ENCODE data around the gene IL27RA. TPM values are rescaled to one million over a fixed set of nuclear protein-coding genes. Genes with fewer than 3 reads are reported as not detected.
"Not testable (repeated sequence)": the region's sequence is repeated elsewhere in the genome, so short reads cannot be mapped to it uniquely, and the experiment has no call there.

Gene IL27RA
- total RNA-seq, 1 experiment from 2014 or later = 6.0 TPM

DNA sequence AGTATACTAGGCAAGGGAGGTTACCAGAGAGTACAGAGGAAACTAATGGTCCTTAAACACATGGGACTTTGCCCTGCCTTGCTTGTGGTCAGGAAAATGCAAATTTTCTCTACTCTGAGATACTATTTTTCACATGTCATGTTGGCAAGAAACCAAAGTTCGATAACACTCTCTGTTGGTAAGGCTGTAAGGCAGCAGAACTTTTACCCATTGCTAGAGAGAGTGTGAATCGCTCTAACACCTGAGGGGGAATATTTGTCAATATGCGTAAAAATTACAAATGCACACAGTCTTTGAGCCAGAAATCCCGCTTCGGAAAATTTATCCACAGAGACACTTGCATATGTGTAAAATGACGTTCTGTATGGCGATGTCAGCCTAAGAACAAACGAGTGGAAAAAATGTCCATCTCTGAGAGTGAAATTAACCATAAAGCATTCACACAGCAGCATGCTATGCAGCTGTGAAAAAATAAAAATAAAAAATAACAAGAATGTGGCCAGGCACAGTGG lies 16.0 kb upstream of the IL27RA start:
- ChIA-PET CTCF (no interaction called here), POLR2A (ENCODE audit: low non-redundant PET) (no interaction called here)
- no peak overlapping the region for H3K27ac ChIP-seq (ENCODE audit: low read depth, low read length, poor library complexity, severe bottlenecking)
- H3K9me3 ChIP-seq (ENCODE audit: low read depth, low read length, poor library complexity, severe bottlenecking) = no peaks in the 10 kb centered on the region
- H3K36me3 ChIP-seq (ENCODE audit: insufficient read depth, low read length, poor library complexity, severe bottlenecking) = no peaks in the 10 kb centered on the region
- H3K27me3 ChIP-seq (replicated peaks; ENCODE audit: insufficient read depth, low read depth, low read length, poor library complexity) = no peaks in the 10 kb centered on the region
- no peaks in the 10 kb centered on the region for H3K4me1 ChIP-seq (ENCODE audit: insufficient read depth, low read length, poor library complexity, severe bottlenecking)
- H3K4me3 ChIP-seq (ENCODE audit: low read depth, low read length, poor library complexity, severe bottlenecking) = no peak overlapping the region
- no TSS peak for BruUV-seq (replicated peaks)
- no peak for DNase-seq (ENCODE audit: low spot score)
- TF ChIP-seq, protein P1, sequence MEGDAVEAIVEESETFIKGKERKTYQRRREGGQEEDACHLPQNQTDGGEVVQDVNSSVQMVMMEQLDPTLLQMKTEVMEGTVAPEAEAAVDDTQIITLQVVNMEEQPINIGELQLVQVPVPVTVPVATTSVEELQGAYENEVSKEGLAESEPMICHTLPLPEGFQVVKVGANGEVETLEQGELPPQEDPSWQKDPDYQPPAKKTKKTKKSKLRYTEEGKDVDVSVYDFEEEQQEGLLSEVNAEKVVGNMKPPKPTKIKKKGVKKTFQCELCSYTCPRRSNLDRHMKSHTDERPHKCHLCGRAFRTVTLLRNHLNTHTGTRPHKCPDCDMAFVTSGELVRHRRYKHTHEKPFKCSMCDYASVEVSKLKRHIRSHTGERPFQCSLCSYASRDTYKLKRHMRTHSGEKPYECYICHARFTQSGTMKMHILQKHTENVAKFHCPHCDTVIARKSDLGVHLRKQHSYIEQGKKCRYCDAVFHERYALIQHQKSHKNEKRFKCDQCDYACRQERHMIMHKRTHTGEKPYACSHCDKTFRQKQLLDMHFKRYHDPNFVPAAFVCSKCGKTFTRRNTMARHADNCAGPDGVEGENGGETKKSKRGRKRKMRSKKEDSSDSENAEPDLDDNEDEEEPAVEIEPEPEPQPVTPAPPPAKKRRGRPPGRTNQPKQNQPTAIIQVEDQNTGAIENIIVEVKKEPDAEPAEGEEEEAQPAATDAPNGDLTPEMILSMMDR (conservative IDR thresholded peaks at IDR 0.05; ENCODE audit: low read depth, low read length) = no peak
- no peak for TF ChIP-seq EZH2 (IDR thresholded peaks at IDR 0.05; ENCODE audit: borderline replicate concordance, low read depth, low read length, poor library complexity, severe bottlenecking)
- intact Hi-C loops (cut with micrococcal nuclease; ENCODE audit: unreplicated experiment) = no loop called here

DNA sequence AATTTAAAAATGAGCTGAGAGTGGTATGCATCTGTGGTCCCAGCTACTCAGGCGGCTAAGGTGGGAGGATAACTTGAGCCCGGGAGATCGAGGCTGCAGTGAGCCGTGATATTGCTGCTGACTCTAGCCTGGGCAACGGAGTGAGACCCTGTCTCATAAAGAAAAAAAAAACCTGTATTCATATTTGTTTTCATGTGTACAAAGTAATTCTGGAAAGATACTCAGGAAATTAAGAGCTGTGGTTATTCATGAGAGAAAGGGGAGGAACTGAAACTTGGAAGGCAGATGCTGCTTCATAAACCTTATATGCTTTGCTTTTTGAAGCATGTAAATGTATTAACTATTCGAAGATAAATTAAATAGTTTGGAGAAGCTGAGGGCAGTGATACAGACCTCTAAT lies 12.5 kb upstream of the IL27RA start:
- Histone ChIP-seq H3K27me3 (replicated peaks; ENCODE audit: insufficient read depth, low read depth, low read length, poor library complexity) (no peaks in the 10 kb centered on the region), H3K36me3 (ENCODE audit: insufficient read depth, low read length, poor library complexity, severe bottlenecking) (no peaks in the 10 kb centered on the region), H3K4me3 (ENCODE audit: low read depth, low read length, poor library complexity, severe bottlenecking) (no peak overlapping the region), H3K9me3 (ENCODE audit: low read depth, low read length, poor library complexity, severe bottlenecking) (no peaks in the 10 kb centered on the region), H3K27ac (ENCODE audit: low read depth, low read length, poor library complexity, severe bottlenecking) (no peak overlapping the region), H3K4me1 (ENCODE audit: insufficient read depth, low read length, poor library complexity, severe bottlenecking) (peaks cover 5% of the 10 kb centered on the region)
- DNase-seq (ENCODE audit: low spot score) = no peak
- intact Hi-C loops (cut with micrococcal nuclease; ENCODE audit: unreplicated experiment) = no loop called here
- BruUV-seq (replicated peaks) = no TSS peak
- ChIA-PET CTCF (no interaction called here), POLR2A (ENCODE audit: low non-redundant PET) (no interaction called here)
- TF ChIP-seq EZH2 (IDR thresholded peaks at IDR 0.05; ENCODE audit: borderline replicate concordance, low read depth, low read length, poor library complexity, severe bottlenecking) = no peak
- TF ChIP-seq, protein P1 (conservative IDR thresholded peaks at IDR 0.05; ENCODE audit: low read depth, low read length) = no peak

DNA sequence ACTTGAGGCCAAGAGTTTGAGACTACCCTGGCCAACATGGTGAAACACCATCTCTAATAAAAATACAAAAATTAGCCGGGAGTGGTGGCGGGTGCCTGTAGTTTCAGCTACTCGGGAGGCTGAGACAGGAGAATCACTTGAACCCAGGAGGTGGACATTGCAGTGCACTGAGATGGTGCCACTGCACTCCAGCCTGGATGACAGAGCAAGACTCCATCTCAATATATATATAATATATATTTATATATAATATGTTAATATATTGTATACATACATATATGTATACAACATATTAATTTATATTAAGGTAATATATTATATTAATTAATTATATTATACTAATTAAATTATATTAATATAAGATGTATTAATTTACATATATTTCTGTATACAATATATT lies 11.8 kb upstream of the IL27RA start:
- not testable (repeated sequence) for H3K4me3 ChIP-seq (ENCODE audit: low read depth, low read length, poor library complexity, severe bottlenecking); BruUV-seq (replicated peaks)

DNA sequence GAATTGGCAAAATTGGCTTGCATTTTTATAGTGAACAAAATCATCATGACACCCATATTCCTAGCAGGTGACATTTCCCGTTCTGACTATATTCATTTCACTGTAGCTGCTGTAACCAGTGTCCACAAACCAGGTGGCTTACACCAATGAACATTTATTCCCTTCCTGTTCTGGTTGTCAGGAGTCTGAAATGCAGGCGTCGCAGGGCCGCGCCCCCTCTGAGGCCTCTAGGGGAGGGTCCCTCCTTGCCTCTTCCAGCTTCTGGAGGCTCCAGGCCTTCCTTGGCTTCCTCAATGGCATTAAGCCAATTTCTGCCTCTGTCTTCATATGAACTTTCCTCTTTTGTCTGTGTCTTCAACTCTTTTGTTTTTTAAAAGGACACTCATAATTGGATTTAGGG lies 10.1 kb upstream of the IL27RA start:
- no peak for TF ChIP-seq EZH2 (IDR thresholded peaks at IDR 0.05; ENCODE audit: borderline replicate concordance, low read depth, low read length, poor library complexity, severe bottlenecking)
- TF ChIP-seq, protein P1 (conservative IDR thresholded peaks at IDR 0.05; ENCODE audit: low read depth, low read length) = no peak
- BruUV-seq (replicated peaks) = no TSS peak
- POLR2A ChIA-PET (ENCODE audit: low non-redundant PET) = no interaction called here
- Histone ChIP-seq H3K4me1 (ENCODE audit: insufficient read depth, low read length, poor library complexity, severe bottlenecking) (peaks cover 5% of the 10 kb centered on the region), H3K4me3 (ENCODE audit: low read depth, low read length, poor library complexity, severe bottlenecking) (no peak overlapping the region), H3K36me3 (ENCODE audit: insufficient read depth, low read length, poor library complexity, severe bottlenecking) (no peaks in the 10 kb centered on the region), H3K9me3 (ENCODE audit: low read depth, low read length, poor library complexity, severe bottlenecking) (no peaks in the 10 kb centered on the region), H3K27ac (ENCODE audit: low read depth, low read length, poor library complexity, severe bottlenecking) (no peak overlapping the region), H3K27me3 (replicated peaks; ENCODE audit: insufficient read depth, low read depth, low read length, poor library complexity) (no peaks in the 10 kb centered on the region)
- CTCF ChIA-PET = interaction anchor here (0.6 to 1.0 kb wide), 3 partner anchors 9 to 29 kb away, joined by 3 to 4 read pairs (median 4); partner anchors contain the start of gene IL27RA
- DNase-seq (ENCODE audit: low spot score) = peak; percentile 67
- intact Hi-C loops (cut with micrococcal nuclease; ENCODE audit: unreplicated experiment) = no loop called here

More for the DNA sequence above, 11.8 kb upstream of the IL27RA start:
- H3K36me3 ChIP-seq (ENCODE audit: insufficient read depth, low read length, poor library complexity, severe bottlenecking); intact Hi-C loops (cut with micrococcal nuclease; ENCODE audit: unreplicated experiment); DNase-seq (ENCODE audit: low spot score); POLR2A ChIA-PET (ENCODE audit: low non-redundant PET); H3K27ac ChIP-seq (ENCODE audit: low read depth, low read length, poor library complexity, severe bottlenecking); H3K27me3 ChIP-seq (replicated peaks; ENCODE audit: insufficient read depth, low read depth, low read length, poor library complexity); H3K9me3 ChIP-seq (ENCODE audit: low read depth, low read length, poor library complexity, severe bottlenecking); CTCF ChIA-PET; H3K4me1 ChIP-seq (ENCODE audit: insufficient read depth, low read length, poor library complexity, severe bottlenecking): not testable (repeated sequence)

Data from A673 (cell line).